WTC11 (cell line): ENCODE results near the gene EGR4. TPM values are rescaled to one million over a fixed set of nuclear protein-coding genes. Genes with fewer than 3 reads are reported as not detected.

Experiments
- ATAC-seq: fragments of 200-7000 bp; cut with Tn5 transposase; 2 replicates; pipeline ENCODE4 v1.10.0; 2021; ENCODE audit warnings: mild to moderate bottlenecking, moderate library complexity
- CTCF ChIA-PET: fragments of 300-600 bp; sonication (Branson Sonifier 250); formaldehyde crosslinking; loops from one replicate; lab custom pipeline; 2021; ENCODE audit warnings: antibody characterized with exemption; lab: Charles Lee
- POLR2A ChIA-PET: fragments of 350-600 bp; sonication (Branson Sonifier 250); formaldehyde crosslinking; loops from one replicate; lab custom pipeline; 2021; ENCODE audit warnings: antibody characterized with exemption; lab: Charles Lee
- DNase-seq: peaks from one replicate; pipeline ENCODE4 v3.0.0; 2021; ENCODE audit warnings: low spot score
- H3K27ac Mint-ChIP-seq: 2 replicates; pipeline ENCODE4 v1.8.0; 2021; ENCODE audit warnings: mixed read lengths
- H3K27me3 Mint-ChIP-seq: 2 replicates; pipeline ENCODE4 v1.8.0; 2021; ENCODE audit warnings: low read depth, mild to moderate bottlenecking, moderate library complexity, mixed read lengths
- H3K36me3 Mint-ChIP-seq: 2 replicates; pipeline ENCODE4 v1.8.0; 2021; ENCODE audit warnings: mixed read lengths
- H3K4me1 Mint-ChIP-seq: 2 replicates; pipeline ENCODE4 v1.8.0; 2022; ENCODE audit warnings: mixed read lengths
- H3K4me3 Mint-ChIP-seq: 2 replicates; pipeline ENCODE4 v1.8.0; 2021; ENCODE audit warnings: mild to moderate bottlenecking, moderate library complexity, mixed read lengths
- H3K9me3 Mint-ChIP-seq: 2 replicates; pipeline ENCODE4 v1.8.0; 2021; ENCODE audit warnings: mixed read lengths
- ARID4B ChIP-seq: sonication (generic); formaldehyde crosslinking; IDR thresholded peaks from 2 replicates; pipeline ENCODE4 v1.8.0; 2023; ENCODE audit warnings: missing genetic modification reagents, mild to moderate bottlenecking, borderline replicate concordance
- ATF1 ChIP-seq: sonication (generic); formaldehyde crosslinking; IDR thresholded peaks from 2 replicates; pipeline ENCODE4 v1.8.1; 2023; ENCODE audit warnings: mild to moderate bottlenecking, moderate library complexity, missing genetic modification reagents
- ATF2 ChIP-seq: sonication (generic); formaldehyde crosslinking; IDR thresholded peaks from 2 replicates; pipeline ENCODE4 v1.8.1; 2022; ENCODE audit warnings: low read depth, missing genetic modification reagents, borderline replicate concordance
- CDX4 ChIP-seq: fragments of 250-450 bp; sonication (Bioruptor Pico); IDR thresholded peaks from 2 replicates; pipeline ENCODE4 v1.9.0; 2021; ENCODE audit warnings: moderate library complexity, mild to moderate bottlenecking, inconsistent platforms, borderline replicate concordance
- CREM ChIP-seq: sonication (generic); formaldehyde crosslinking; IDR thresholded peaks from 2 replicates; pipeline ENCODE4 v1.8.1; 2022; ENCODE audit warnings: mild to moderate bottlenecking, missing genetic modification reagents, moderate library complexity
- CTCF ChIP-seq: fragments of 200-600 bp; IDR thresholded peaks from 2 replicates; pipeline ENCODE4 v1.8.0; 2022; ENCODE audit warnings: antibody characterized with exemption
- E2F1 ChIP-seq: sonication (generic); formaldehyde crosslinking; IDR thresholded peaks from 2 replicates; pipeline ENCODE4 v1.8.0; 2022; ENCODE audit warnings: mild to moderate bottlenecking, missing genetic modification reagents
- EMX1 ChIP-seq: fragments of 250-450 bp; sonication (Bioruptor Pico); IDR thresholded peaks from 2 replicates; pipeline ENCODE4 v1.8.0; 2021; ENCODE audit warnings: mild to moderate bottlenecking
- ESRRA ChIP-seq: sonication (generic); formaldehyde crosslinking; IDR thresholded peaks from 2 replicates; pipeline ENCODE4 v1.8.1; 2022; ENCODE audit warnings: mild to moderate bottlenecking, missing genetic modification reagents, borderline replicate concordance
- GRHL2 ChIP-seq: fragments of 250-450 bp; sonication (Bioruptor Pico); IDR thresholded peaks from 2 replicates; pipeline ENCODE4 v1.8.0; 2022; ENCODE audit warnings: mild to moderate bottlenecking, moderate library complexity; ENCODE audit not compliant: insufficient replicate concordance, severe bottlenecking
- IRF1 ChIP-seq: sonication (generic); formaldehyde crosslinking; IDR thresholded peaks from 2 replicates; pipeline ENCODE4 v1.8.0; 2023; ENCODE audit warnings: missing genetic modification reagents
- IRF2 ChIP-seq: sonication (generic); formaldehyde crosslinking; IDR thresholded peaks from 2 replicates; pipeline ENCODE4 v1.8.0; 2022; ENCODE audit warnings: low read depth, missing genetic modification reagents, borderline replicate concordance
- JUN ChIP-seq: sonication (generic); formaldehyde crosslinking; IDR thresholded peaks from 2 replicates; pipeline ENCODE4 v1.8.0; 2023; ENCODE audit warnings: mild to moderate bottlenecking, missing genetic modification reagents
- NFYB ChIP-seq: sonication (generic); formaldehyde crosslinking; conservative IDR thresholded peaks from 2 replicates; pipeline ENCODE4 v1.8.0; 2022; ENCODE audit warnings: low read depth, missing genetic modification reagents
- PREB ChIP-seq: sonication (generic); formaldehyde crosslinking; IDR thresholded peaks from 2 replicates; pipeline ENCODE4 v1.8.1; 2022; ENCODE audit warnings: mild to moderate bottlenecking, missing genetic modification reagents, moderate library complexity, borderline replicate concordance
- RORB ChIP-seq: fragments of 250-450 bp; sonication (Bioruptor Pico); IDR thresholded peaks from 2 replicates; pipeline ENCODE4 v1.9.0; 2021; ENCODE audit warnings: mild to moderate bottlenecking
- SP1 ChIP-seq: sonication (generic); formaldehyde crosslinking; conservative IDR thresholded peaks from 2 replicates; pipeline ENCODE4 v1.8.1; 2022; ENCODE audit warnings: missing genetic modification reagents
- USF1 ChIP-seq: sonication (generic); formaldehyde crosslinking; IDR thresholded peaks from 2 replicates; pipeline ENCODE4 v1.8.0; 2022; ENCODE audit warnings: mild to moderate bottlenecking, missing genetic modification reagents
- USF2 ChIP-seq: sonication (generic); formaldehyde crosslinking; IDR thresholded peaks from 2 replicates; pipeline ENCODE4 v1.8.1; 2023; ENCODE audit warnings: mild to moderate bottlenecking, missing genetic modification reagents, moderate library complexity
- total RNA-seq: library from RNA; stranded (reverse); gene quantifications from 3 replicates; pipeline ENCODE4 v1.2.3, GENCODE V29; 2021

EGR4 gene
- total RNA-seq, 1 experiment from 2014 or later, result 0.13 TPM

GRCh38 chr2:73269686-73270465, 23.5 kb downstream of the EGR4 start:
- no peak for DNase-seq
- Mint-ChIP-seq H3K27me3 (peaks cover 36% of the 10 kb centered on the region), H3K36me3 (no peaks in the 10 kb centered on the region), H3K4me1 (peaks cover 14% of the 10 kb centered on the region), H3K27ac (no peak overlapping the region), H3K4me3 (peak overlapping the region; percentile 61), H3K9me3 (no peaks in the 10 kb centered on the region)
- TF ChIP-seq RORB (CRISPR knock-in tag) (no peak), IRF2 (CRISPR knock-in tag) (no peak), CDX4 (CRISPR knock-in tag) (no peak), PREB (no peak), ARID4B (CRISPR knock-in tag) (no peak), CREM (CRISPR knock-in tag) (no peak), GRHL2 (CRISPR knock-in tag) (no peak), E2F1 (no peak), SP1 (CRISPR knock-in tag) (no peak), JUN (CRISPR knock-in tag) (no peak), USF1 (CRISPR knock-in tag) (no peak), CTCF (no peak), USF2 (CRISPR knock-in tag) (no peak), EMX1 (no peak), ESRRA (CRISPR knock-in tag) (no peak), IRF1 (no peak), NFYB (CRISPR knock-in tag) (no peak), ATF2 (no peak), ATF1 (CRISPR knock-in tag) (no peak)
- CTCF ChIA-PET, result no interaction called here
- ATAC-seq, result peak; percentile 11
- POLR2A ChIA-PET, result no interaction called here
